Astrocyte (in vitro differentiated cells and primary cell): ENCODE measurements around the gene THRB. TPM values are rescaled to one million over a fixed set of nuclear protein-coding genes. Genes with fewer than 3 reads are reported as not detected.

ENCODE experiments used
- DNase-seq: peaks from one replicate; pipeline ENCODE4 v3.0.0-alpha.2; 2010; ENCODE audit warnings: low read depth
- FAIRE-seq: peaks from 2 replicates; lab custom pipeline; 2011; peaks lifted over from hg19 to GRCh38; lab: Jason Lieb, UNC
- H2AFZ ChIP-seq: 2 replicates; pipeline ENCODE4 v1.6.0; 2012; ENCODE audit warnings: low read depth, low read length, inconsistent platforms
- H3K27ac ChIP-seq: 2 replicates; pipeline ENCODE4 v1.5.1; 2011; ENCODE audit warnings: low read depth, low read length, inconsistent platforms
- H3K27me3 ChIP-seq: 2 replicates; pipeline ENCODE4 v1.6.0; 2011; ENCODE audit warnings: low read length, inconsistent platforms; ENCODE audit not compliant: insufficient read depth
- H3K36me3 ChIP-seq: 2 replicates; pipeline ENCODE4 v1.5.1; 2011; ENCODE audit warnings: low read length, inconsistent platforms; ENCODE audit not compliant: insufficient read depth
- H3K4me1 ChIP-seq: 2 replicates; pipeline ENCODE4 v1.5.1; 2011; ENCODE audit warnings: low read length, inconsistent platforms; ENCODE audit not compliant: insufficient read depth
- H3K4me2 ChIP-seq: 2 replicates; pipeline ENCODE4 v1.6.0; 2012; ENCODE audit warnings: low read length, inconsistent platforms
- H3K4me3 ChIP-seq: 2 replicates; pipeline ENCODE4 v1.5.1; 2011; ENCODE audit warnings: low read depth, mild to moderate bottlenecking, low read length, inconsistent platforms; ENCODE audit not compliant: insufficient read depth
- H3K79me2 ChIP-seq: 2 replicates; pipeline ENCODE4 v1.6.0; 2012; ENCODE audit warnings: mild to moderate bottlenecking, low read length, inconsistent platforms; ENCODE audit not compliant: insufficient read depth
- H3K9ac ChIP-seq: 2 replicates; pipeline ENCODE4 v1.6.0; 2012; ENCODE audit warnings: mild to moderate bottlenecking, low read length, inconsistent platforms
- H3K9me3 ChIP-seq: 2 replicates; pipeline ENCODE4 v1.5.1; 2012; ENCODE audit warnings: low read depth, mild to moderate bottlenecking, low read length, inconsistent platforms; ENCODE audit not compliant: insufficient read depth
- H4K20me1 ChIP-seq: 2 replicates; pipeline ENCODE4 v1.6.0; 2012; ENCODE audit warnings: low read length, inconsistent platforms; ENCODE audit not compliant: insufficient read depth
- H3K27ac Mint-ChIP-seq: one replicate; pipeline ENCODE4 v1.8.0; 2021; ENCODE audit warnings: mild to moderate bottlenecking, mixed read lengths; ENCODE audit not compliant: unreplicated experiment
- H3K27me3 Mint-ChIP-seq: one replicate; pipeline ENCODE4 v1.8.0; 2021; ENCODE audit warnings: low read depth, mixed read lengths; ENCODE audit not compliant: unreplicated experiment
- H3K36me3 Mint-ChIP-seq: one replicate; pipeline ENCODE4 v1.8.0; 2021; ENCODE audit warnings: low read depth, mixed read lengths; ENCODE audit not compliant: unreplicated experiment
- H3K4me1 Mint-ChIP-seq: one replicate; pipeline ENCODE4 v1.8.0; 2021; ENCODE audit warnings: low read depth, mixed read lengths; ENCODE audit not compliant: unreplicated experiment
- H3K4me3 Mint-ChIP-seq: one replicate; pipeline ENCODE4 v1.8.0; 2021; ENCODE audit warnings: mild to moderate bottlenecking, moderate library complexity, mixed read lengths; ENCODE audit not compliant: unreplicated experiment
- H3K9me3 Mint-ChIP-seq: one replicate; pipeline ENCODE4 v1.8.0; 2021; ENCODE audit warnings: mild to moderate bottlenecking, mixed read lengths; ENCODE audit not compliant: unreplicated experiment
- CTCF ChIP-seq: IDR thresholded peaks from 2 replicates; pipeline ENCODE4 v1.5.1; 2011; ENCODE audit warnings: low read depth, mild to moderate bottlenecking, inconsistent platforms, low read length, moderate library complexity; ENCODE audit not compliant: insufficient read depth
- EZH2 ChIP-seq: IDR thresholded peaks from 2 replicates; pipeline ENCODE4 v1.6.1; 2012; ENCODE audit warnings: mild to moderate bottlenecking, low read length, inconsistent platforms; ENCODE audit not compliant: insufficient read depth
- total RNA-seq: library from RNA; stranded (reverse); gene quantifications from 2 replicates; pipeline ENCODE4 v1.2.1, GENCODE V29; 2021

The THRB gene
- total RNA-seq, 1 donor from 2014 or later: 8.5 TPM

GRCh38 chr3:24447836-24448235 is 46.8 kb downstream of the THRB start:
- Mint-ChIP-seq H3K4me1 (no peaks in the 10 kb centered on the region), H3K27me3 (no peaks in the 10 kb centered on the region), H3K9me3 (no peaks in the 10 kb centered on the region), H3K36me3 (peaks cover 2% of the 10 kb centered on the region), H3K4me3 (no peak overlapping the region), H3K27ac (no peak overlapping the region)
- Histone ChIP-seq H3K4me1 (no peaks in the 10 kb centered on the region), H3K4me3 (no peak overlapping the region), H2AFZ (no peak overlapping the region), H3K4me2 (no peak overlapping the region), H4K20me1 (no peaks in the 10 kb centered on the region), H3K36me3 (no peaks in the 10 kb centered on the region), H3K9ac (no peak overlapping the region), H3K27ac (no peak overlapping the region), H3K9me3 (no peaks in the 10 kb centered on the region), H3K79me2 (no peaks in the 10 kb centered on the region), H3K27me3 (no peaks in the 10 kb centered on the region)
- no peak for TF ChIP-seq EZH2
- no peak for TF ChIP-seq CTCF
- DNase-seq (no peak), FAIRE-seq (no peak)

GRCh38 chr3:24446032-24446431 is 48.6 kb downstream of the THRB start:
- Histone ChIP-seq H3K4me1 (no peaks in the 10 kb centered on the region), H3K36me3 (no peaks in the 10 kb centered on the region), H2AFZ (no peak overlapping the region), H3K79me2 (no peaks in the 10 kb centered on the region), H3K4me3 (no peak overlapping the region), H3K27me3 (no peaks in the 10 kb centered on the region), H3K4me2 (no peak overlapping the region), H4K20me1 (no peaks in the 10 kb centered on the region), H3K27ac (no peak overlapping the region), H3K9me3 (no peaks in the 10 kb centered on the region), H3K9ac (no peak overlapping the region)
- H3K4me1 Mint-ChIP-seq: no peaks in the 10 kb centered on the region
- FAIRE-seq (no peak), DNase-seq (no peak)
- no peak overlapping the region for H3K27ac Mint-ChIP-seq
- TF ChIP-seq EZH2 (no peak), CTCF (no peak)
- peaks cover 2% of the 10 kb centered on the region for H3K36me3 Mint-ChIP-seq
- H3K27me3 Mint-ChIP-seq: no peaks in the 10 kb centered on the region
- H3K9me3 Mint-ChIP-seq: no peaks in the 10 kb centered on the region
- no peak overlapping the region for H3K4me3 Mint-ChIP-seq

GRCh38 chr3:24443476-24443875 is 51.2 kb downstream of the THRB start:
- Mint-ChIP-seq H3K36me3 (peaks cover 2% of the 10 kb centered on the region), H3K4me1 (no peaks in the 10 kb centered on the region), H3K27me3 (no peaks in the 10 kb centered on the region), H3K4me3 (no peak overlapping the region), H3K27ac (no peak overlapping the region), H3K9me3 (no peaks in the 10 kb centered on the region)
- no peak for FAIRE-seq
- no peak overlapping the region for H3K4me3 ChIP-seq
- no peaks in the 10 kb centered on the region for H3K9me3 ChIP-seq
- H3K4me2 ChIP-seq: no peak overlapping the region
- no peak overlapping the region for H3K9ac ChIP-seq
- no peak overlapping the region for H2AFZ ChIP-seq
- no peaks in the 10 kb centered on the region for H4K20me1 ChIP-seq
- no peaks in the 10 kb centered on the region for H3K79me2 ChIP-seq
- no peaks in the 10 kb centered on the region for H3K36me3 ChIP-seq
- TF ChIP-seq EZH2 (no peak), CTCF (no peak)
- no peaks in the 10 kb centered on the region for H3K27me3 ChIP-seq
- H3K27ac ChIP-seq: no peak overlapping the region
- DNase-seq: no peak
- no peaks in the 10 kb centered on the region for H3K4me1 ChIP-seq
